Measurements from ENCODE around the gene IPO9.

DNA sequence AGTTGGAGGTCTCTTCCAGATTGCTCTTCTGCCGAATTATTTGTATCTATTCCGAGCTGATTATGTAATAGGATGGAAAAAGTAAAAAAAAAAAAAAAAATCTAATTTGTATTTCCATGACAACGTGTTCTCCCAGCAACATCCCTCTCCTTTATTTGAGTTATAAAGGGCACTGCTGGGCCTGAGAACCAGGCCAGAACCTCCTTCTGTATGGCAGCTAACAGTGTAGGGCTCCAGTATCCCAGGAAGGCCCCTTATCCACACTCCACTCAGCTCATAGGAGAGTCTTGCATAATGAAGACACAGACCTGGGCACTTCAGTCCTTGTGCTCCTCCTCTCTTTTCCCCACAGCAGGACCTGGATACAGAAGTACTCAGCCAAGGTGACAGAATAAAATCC lies 3.7 kb upstream of the IPO9 start:
- no peak for TF ChIP-seq RFX5 (IDR thresholded peaks at IDR 0.05; ENCODE audit: low read depth, low read length)
- TF ChIP-seq POLR2A (IDR thresholded peaks at IDR 0.05; ENCODE audit: low read depth, low read length) = no peak
- no peak for TF ChIP-seq CTCF (conservative IDR thresholded peaks at IDR 0.05; ENCODE audit: low read depth, low read length)
- no peak for TF ChIP-seq CEBPB (IDR thresholded peaks at IDR 0.05; ENCODE audit: low read depth, low read length)
- TF ChIP-seq BHLHE40 (IDR thresholded peaks at IDR 0.05; ENCODE audit: low read depth, low read length) = no peak
- TF ChIP-seq RAD21 (IDR thresholded peaks at IDR 0.05; ENCODE audit: low read length) = no peak
- TF ChIP-seq, protein P1, sequence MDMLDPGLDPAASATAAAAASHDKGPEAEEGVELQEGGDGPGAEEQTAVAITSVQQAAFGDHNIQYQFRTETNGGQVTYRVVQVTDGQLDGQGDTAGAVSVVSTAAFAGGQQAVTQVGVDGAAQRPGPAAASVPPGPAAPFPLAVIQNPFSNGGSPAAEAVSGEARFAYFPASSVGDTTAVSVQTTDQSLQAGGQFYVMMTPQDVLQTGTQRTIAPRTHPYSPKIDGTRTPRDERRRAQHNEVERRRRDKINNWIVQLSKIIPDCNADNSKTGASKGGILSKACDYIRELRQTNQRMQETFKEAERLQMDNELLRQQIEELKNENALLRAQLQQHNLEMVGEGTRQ (IDR thresholded peaks at IDR 0.05; ENCODE audit: low read depth, low read length) = no peak
